OCI-LY3 (cell line): ENCODE measurements around the gene CARD9.

ENCODE experiments used
- CTCF ChIP-seq: fragments of 200-600, 300-600 bp; sonication (generic); IDR thresholded peaks from 2 replicates; pipeline ENCODE4 v1.5.1; 2014; ENCODE audit warnings: antibody characterized with exemption, low read length, low read depth
- EZH2phosphoT487 ChIP-seq: fragments of 200-600 bp; shearing (Covaris generic); IDR thresholded peaks from 2 replicates; pipeline ENCODE4 v1.6.1; 2018; ENCODE audit warnings: antibody characterized with exemption, mixed run types, low read depth

GRCh38 chr9:136358016-136358415 is 15.5 kb downstream of the CARD9 start:
- no peak for TF ChIP-seq EZH2phosphoT487
- TF ChIP-seq CTCF, result no peak
